Thymus (tissue), 11 donors: ENCODE data around the gene TADA3. TPM values are rescaled to one million over a fixed set of nuclear protein-coding genes. Genes with fewer than 3 reads are reported as not detected.

Experiments
- DNase-seq, 9 donors: peaks; one replicate each; pipeline ENCODE4 v3.0.0-alpha.2; 2013; ENCODE audit warnings: low spot score in 9 of 9, low read depth in 6 of 9, missing footprints in 1 of 9
- H3K27ac ChIP-seq, 2 donors: one replicate each; pipeline ENCODE4 v1.5.1; 2013; ENCODE audit warnings: control low read depth in 1 of 2, low read depth in 1 of 2, low read length in 1 of 2, mild to moderate bottlenecking in 1 of 2, moderate library complexity in 1 of 2
- H3K27me3 ChIP-seq, 2 donors: one replicate each; pipeline ENCODE4 v1.5.1; 2013; ENCODE audit warnings: low read length in 1 of 2; ENCODE audit not compliant: control insufficient read depth in 2 of 2, insufficient read depth in 1 of 2
- H3K36me3 ChIP-seq, 2 donors: one replicate each; pipeline ENCODE4 v1.5.1; 2013; ENCODE audit warnings: low read length in 1 of 2, mild to moderate bottlenecking in 1 of 2, moderate library complexity in 1 of 2; ENCODE audit not compliant: control insufficient read depth in 2 of 2, insufficient read depth in 2 of 2
- H3K4me1 ChIP-seq, 2 donors: one replicate each; pipeline ENCODE4 v1.5.1; 2013; ENCODE audit warnings: low read length in 2 of 2; ENCODE audit not compliant: control insufficient read depth in 2 of 2, insufficient read depth in 2 of 2
- H3K4me3 ChIP-seq, 2 donors: one replicate each; pipeline ENCODE4 v1.5.1; 2013; ENCODE audit warnings: low read length in 2 of 2, control low read depth in 1 of 2, mild to moderate bottlenecking in 1 of 2
- H3K9me3 ChIP-seq, 2 donors: one replicate each; pipeline ENCODE4 v1.5.1; 2013; ENCODE audit warnings: low read length in 1 of 2, mild to moderate bottlenecking in 1 of 2; ENCODE audit not compliant: control insufficient read depth in 2 of 2, insufficient read depth in 1 of 2
- WGBS: extraction: QIAGEN DNeasy Blood & Tissue Kit; methylation state at CpG from one replicate; pipeline ENCODE4 v1.1.7; 2013; 5-methylcytosine and 5-hydroxymethylcytosine counted together
- polyA plus RNA-seq: library from polyadenylated mRNA; stranded (reverse); fragments of 200-250 nt; gene quantifications from one replicate; pipeline ENCODE4 v1.2.3, GENCODE V29; 2013
- total RNA-seq: library from RNA; stranded (reverse); fragments of 120-200 nt; gene quantifications from one replicate; pipeline ENCODE4 v1.2.4, GENCODE V29; 2013
- donor health status: healthy.

TADA3 gene
- total and polyA plus RNA-seq, 2 donors = 43.6 to 47.6 TPM

GRCh38 chr3:9815986-9816385, 23.7 kb upstream of the TADA3 start:
- DNase-seq = no peak
- no peaks in the 10 kb centered on the region for H3K27me3 ChIP-seq
- peaks cover 12 to 17% of the 10 kb centered on the region in 2 donors for H3K36me3 ChIP-seq
- no peaks in the 10 kb centered on the region for H3K4me1 ChIP-seq
- no peaks in the 10 kb centered on the region for H3K9me3 ChIP-seq
- H3K27ac ChIP-seq = no peak overlapping the region
- H3K4me3 ChIP-seq = no peak overlapping the region
- 95% methylated on average over 9 of the region's 9 CpGs for WGBS

- Histone ChIP-seq H3K36me3 (peaks cover 12 to 13% of the 10 kb centered on the region in 2 donors), H3K27me3 (peaks cover 0 to 2% of the 10 kb centered on the region in 2 donors), H3K4me3 (no peak overlapping the region), H3K9me3 (no peaks in the 10 kb centered on the region), H3K27ac (no peak overlapping the region), H3K4me1 (peaks cover 2 to 20% of the 10 kb centered on the region in 2 donors)
- DNase-seq = no peak
- 98% methylated on average over 9 of the region's 9 CpGs for WGBS
These were observed 20.7 kb upstream of the TADA3 start for GRCh38 chr3:9812870-9813483.

- peaks cover 2 to 20% of the 10 kb centered on the region in 2 donors for H3K4me1 ChIP-seq
- WGBS = 95% methylated on average over 10 of the region's 10 CpGs
These were observed 18.6 kb upstream of the TADA3 start for GRCh38 chr3:9810846-9811245.

GRCh38 chr3:9810433-9810770, 18.1 kb upstream of the TADA3 start:
- 28% methylated on average over 18 of the region's 18 CpGs for WGBS
- H3K27me3 ChIP-seq = peaks cover 0 to 2% of the 10 kb centered on the region in 2 donors
- H3K4me1 ChIP-seq = peaks cover 2 to 20% of the 10 kb centered on the region in 2 donors
- peak overlapping the region; percentile 56 to 73 for H3K4me3 ChIP-seq
- no peak overlapping the region for H3K27ac ChIP-seq
- H3K36me3 ChIP-seq = peaks cover 24 to 29% of the 10 kb centered on the region in 2 donors
- H3K9me3 ChIP-seq = no peaks in the 10 kb centered on the region
- DNase-seq = no peak

More at GRCh38 chr3:9810846-9811245, 18.6 kb upstream of the TADA3 start:
- Histone ChIP-seq H3K9me3 (no peaks in the 10 kb centered on the region), H3K36me3 (peaks cover 23 to 27% of the 10 kb centered on the region in 2 donors), H3K27me3 (peaks cover 0 to 2% of the 10 kb centered on the region in 2 donors), H3K27ac (no peak overlapping the region), H3K4me3 (no peak overlapping the region)
- DNase-seq = no peak

- H3K36me3 ChIP-seq = peaks cover 29 to 35% of the 10 kb centered on the region in 2 donors
- 2% methylated on average over 76 of the region's 76 CpGs for WGBS
- H3K4me1 ChIP-seq = peaks cover 2 to 20% of the 10 kb centered on the region in 2 donors
- peak within 1 kb of the TSS; percentile 56 to 73 for H3K4me3 ChIP-seq
- H3K27me3 ChIP-seq = peaks cover 0 to 2% of the 10 kb centered on the region in 2 donors
- peak within 1 kb of the TSS; percentile 82 to 93 for H3K27ac ChIP-seq
- DNase-seq = peak in 5 of 9 donors; percentile 19 to 66 (median 37)
- no peaks in the 10 kb centered on the region for H3K9me3 ChIP-seq
These were observed 17.6 kb upstream of the TADA3 start, which contains the start of gene TTLL3 for GRCh38 chr3:9809615-9810432. TSS of gene TTLL3 (plus strand) at chr3:9810262. CDS start at chr3:9810662, 400 bp downstream.

GRCh38 chr3:9809239-9809614, 17.0 kb upstream of the TADA3 start:
- DNase-seq = no peak
- Histone ChIP-seq H3K4me3 (peak overlapping the region; percentile 56 to 73), H3K27ac (peak overlapping the region; percentile 82 to 93), H3K4me1 (peaks cover 2 to 20% of the 10 kb centered on the region in 2 donors), H3K36me3 (peaks cover 34 to 41% of the 10 kb centered on the region in 2 donors), H3K27me3 (peaks cover 0 to 2% of the 10 kb centered on the region in 2 donors), H3K9me3 (no peaks in the 10 kb centered on the region)
- WGBS = 93% methylated on average over 4 of the region's 4 CpGs

GRCh38 chr3:9808345-9809037, 16.2 kb upstream of the TADA3 start:
- Histone ChIP-seq H3K27ac (peak overlapping the region; percentile 82 to 93), H3K4me3 (no peak overlapping the region), H3K27me3 (peaks cover 0 to 2% of the 10 kb centered on the region in 2 donors), H3K4me1 (peaks cover 2 to 20% of the 10 kb centered on the region in 2 donors), H3K36me3 (peaks cover 40 to 48% of the 10 kb centered on the region in 2 donors), H3K9me3 (no peaks in the 10 kb centered on the region)
- WGBS = 68% methylated on average over 7 of the region's 7 CpGs
- peak in 4 of 9 donors; percentile 36 to 73 (median 46) for DNase-seq

GRCh38 chr3:9807981-9808344, 15.7 kb upstream of the TADA3 start:
- DNase-seq = no peak
- peaks cover 0 to 2% of the 10 kb centered on the region in 2 donors for H3K27me3 ChIP-seq
- no peaks in the 10 kb centered on the region for H3K9me3 ChIP-seq
- 95% methylated on average over 2 of the region's 2 CpGs for WGBS
- H3K36me3 ChIP-seq = peaks cover 40 to 49% of the 10 kb centered on the region in 2 donors
- H3K4me1 ChIP-seq = peaks cover 2 to 20% of the 10 kb centered on the region in 2 donors
- H3K4me3 ChIP-seq = no peak overlapping the region
- H3K27ac ChIP-seq = no peak overlapping the region
